Measurements from ENCODE around the gene THBS4. TPM values are rescaled to one million over a fixed set of nuclear protein-coding genes. Genes with fewer than 3 reads are reported as not detected.

Gene THBS4
- total and polyA plus RNA-seq, 4 donors: 0.08 to 0.28 (median 0.20) TPM

- DNase-seq (ENCODE audit: low spot score): no peak
- Histone ChIP-seq H3K9me3 (ENCODE audit: control insufficient read depth in 4 of 4, low read length in 3 of 4) (no peaks in the 10 kb centered on the region), H3K4me1 (ENCODE audit: control insufficient read depth in 4 of 4, insufficient read depth in 4 of 4, low read length in 3 of 4) (no peaks in the 10 kb centered on the region), H3K36me3 (ENCODE audit: control insufficient read depth in 4 of 4, insufficient read depth in 3 of 4, low read depth in 1 of 4, low read length in 3 of 4) (no peaks in the 10 kb centered on the region), H3K27me3 (ENCODE audit: control insufficient read depth in 4 of 4, insufficient read depth in 4 of 4, low read length in 3 of 4) (no peaks in the 10 kb centered on the region), H3K27ac (ENCODE audit: low read depth in 1 of 2, low read length in 2 of 2) (no peak overlapping the region), H3K4me3 (ENCODE audit: low read depth in 1 of 3, low read length in 3 of 3) (no peak overlapping the region), H3K9ac (ENCODE audit: low read depth in 1 of 2, low read length in 2 of 2) (no peak overlapping the region)
- 87% methylated on average over 4 of the region's 4 CpGs for WGBS
- TF ChIP-seq YY1 (IDR thresholded peaks at IDR 0.05) (no peak), HNF4A (conservative IDR thresholded peaks at IDR 0.05) (no peak), RAD21 (IDR thresholded peaks at IDR 0.05) (no peak), TAF1 (conservative IDR thresholded peaks at IDR 0.05) (no peak), FOXA2 (IDR thresholded peaks at IDR 0.05) (no peak), ZBTB33 (IDR thresholded peaks at IDR 0.05) (no peak), RXRA (IDR thresholded peaks at IDR 0.05) (no peak), FOXA1 (IDR thresholded peaks at IDR 0.05) (no peak), NR2F2 (IDR thresholded peaks at IDR 0.05) (no peak)
- TF ChIP-seq, protein P1, sequence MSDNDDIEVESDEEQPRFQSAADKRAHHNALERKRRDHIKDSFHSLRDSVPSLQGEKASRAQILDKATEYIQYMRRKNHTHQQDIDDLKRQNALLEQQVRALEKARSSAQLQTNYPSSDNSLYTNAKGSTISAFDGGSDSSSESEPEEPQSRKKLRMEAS (IDR thresholded peaks at IDR 0.05): no peak
- TF ChIP-seq, protein P2, sequence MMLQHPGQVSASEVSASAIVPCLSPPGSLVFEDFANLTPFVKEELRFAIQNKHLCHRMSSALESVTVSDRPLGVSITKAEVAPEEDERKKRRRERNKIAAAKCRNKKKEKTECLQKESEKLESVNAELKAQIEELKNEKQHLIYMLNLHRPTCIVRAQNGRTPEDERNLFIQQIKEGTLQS (IDR thresholded peaks at IDR 0.05): no peak
These were observed 33.6 kb downstream of the THBS4 start for GRCh38 chr5:80068775-80069174.

DNA sequence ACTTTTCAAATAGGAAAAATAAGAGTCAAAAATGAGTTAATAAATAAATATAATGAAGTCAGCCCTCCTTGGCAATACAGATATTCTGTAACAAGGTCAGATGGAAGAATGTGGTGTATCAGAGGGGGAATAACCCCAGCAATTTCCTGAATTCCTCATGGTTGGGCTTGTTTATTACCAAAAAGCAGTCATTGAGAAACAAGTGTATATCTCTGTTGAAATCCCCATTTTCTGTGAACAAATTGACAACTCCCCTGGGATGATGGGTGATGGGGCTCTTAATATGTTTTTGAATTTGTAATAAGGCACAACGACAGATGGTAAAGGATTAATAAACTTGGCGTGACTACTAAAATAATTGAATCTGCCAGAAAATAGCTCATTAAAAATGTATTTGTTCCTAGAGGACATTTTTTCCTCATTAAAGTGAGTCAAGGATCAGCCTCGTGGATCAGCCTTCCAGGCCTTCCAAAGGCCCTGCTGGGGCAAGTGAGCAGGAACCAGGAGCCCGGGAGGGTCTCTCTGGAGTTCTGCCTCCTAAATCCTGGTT lies 34.2 kb downstream of the THBS4 start:
- 77% methylated on average over 4 of the region's 4 CpGs for whole genome bisulfite sequencing
- Histone ChIP-seq H3K4me1 (ENCODE audit: control insufficient read depth in 4 of 4, insufficient read depth in 4 of 4, low read length in 3 of 4) (no peaks in the 10 kb centered on the region), H3K27me3 (ENCODE audit: control insufficient read depth in 4 of 4, insufficient read depth in 4 of 4, low read length in 3 of 4) (no peaks in the 10 kb centered on the region), H3K27ac (ENCODE audit: low read depth in 1 of 2, low read length in 2 of 2) (no peak overlapping the region), H3K36me3 (ENCODE audit: control insufficient read depth in 4 of 4, insufficient read depth in 3 of 4, low read depth in 1 of 4, low read length in 3 of 4) (no peaks in the 10 kb centered on the region), H3K9me3 (ENCODE audit: control insufficient read depth in 4 of 4, low read length in 3 of 4) (no peaks in the 10 kb centered on the region), H3K9ac (ENCODE audit: low read depth in 1 of 2, low read length in 2 of 2) (no peak overlapping the region), H3K4me3 (ENCODE audit: low read depth in 1 of 3, low read length in 3 of 3) (no peak overlapping the region)
- DNase-seq (ENCODE audit: low spot score): no peak
- TF ChIP-seq NR2F2 (IDR thresholded peaks at IDR 0.05) (no peak), HNF4A (conservative IDR thresholded peaks at IDR 0.05) (no peak), EGR1 (IDR thresholded peaks at IDR 0.05; ENCODE audit: low read depth in 2 of 2) (no peak), TAF1 (conservative IDR thresholded peaks at IDR 0.05) (no peak), FOXA2 (IDR thresholded peaks at IDR 0.05) (no peak), HNF4G (IDR thresholded peaks at IDR 0.05) (no peak), YY1 (IDR thresholded peaks at IDR 0.05) (no peak), ZBTB33 (IDR thresholded peaks at IDR 0.05) (no peak)

DNA sequence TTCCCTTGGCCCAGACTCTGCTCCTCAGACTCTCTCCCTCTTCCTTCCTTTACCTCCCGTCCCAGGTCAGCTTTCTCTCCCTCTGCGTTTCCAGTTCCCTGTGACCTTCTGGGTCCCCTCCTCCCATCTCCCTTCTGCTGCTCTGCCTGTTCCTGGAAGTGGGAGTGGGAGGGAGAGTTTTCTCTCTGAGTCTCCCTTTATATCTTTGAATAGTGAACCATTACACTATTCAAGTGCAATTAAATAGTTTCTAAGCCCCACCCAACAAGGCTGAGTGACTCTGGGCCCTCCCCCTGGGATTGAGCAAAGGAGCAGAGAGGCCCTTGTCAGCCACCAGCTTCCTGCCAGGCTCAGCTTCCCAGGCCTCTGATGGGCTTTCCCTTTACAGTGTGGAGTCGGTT lies 34.8 kb downstream of the THBS4 start:
- H3K27me3 ChIP-seq (ENCODE audit: control insufficient read depth in 4 of 4, insufficient read depth in 4 of 4, low read length in 3 of 4): no peaks in the 10 kb centered on the region
- 56% methylated on average over 3 of the region's 3 CpGs for WGBS
- no peak overlapping the region for H3K27ac ChIP-seq (ENCODE audit: low read depth in 1 of 2, low read length in 2 of 2)
- no peak overlapping the region for H3K4me3 ChIP-seq (ENCODE audit: low read depth in 1 of 3, low read length in 3 of 3)
- H3K4me1 ChIP-seq (ENCODE audit: control insufficient read depth in 4 of 4, insufficient read depth in 4 of 4, low read length in 3 of 4): no peaks in the 10 kb centered on the region
- TF ChIP-seq FOXA1 (IDR thresholded peaks at IDR 0.05) (no peak), NR2F2 (IDR thresholded peaks at IDR 0.05) (no peak), TAF1 (conservative IDR thresholded peaks at IDR 0.05) (no peak), RXRA (IDR thresholded peaks at IDR 0.05) (no peak), ZBTB33 (IDR thresholded peaks at IDR 0.05) (no peak), HNF4A (conservative IDR thresholded peaks at IDR 0.05) (no peak), YY1 (IDR thresholded peaks at IDR 0.05) (no peak), JUND (IDR thresholded peaks at IDR 0.05) (no peak), FOXA2 (IDR thresholded peaks at IDR 0.05) (no peak), RAD21 (IDR thresholded peaks at IDR 0.05) (no peak)
- TF ChIP-seq, protein P3, sequence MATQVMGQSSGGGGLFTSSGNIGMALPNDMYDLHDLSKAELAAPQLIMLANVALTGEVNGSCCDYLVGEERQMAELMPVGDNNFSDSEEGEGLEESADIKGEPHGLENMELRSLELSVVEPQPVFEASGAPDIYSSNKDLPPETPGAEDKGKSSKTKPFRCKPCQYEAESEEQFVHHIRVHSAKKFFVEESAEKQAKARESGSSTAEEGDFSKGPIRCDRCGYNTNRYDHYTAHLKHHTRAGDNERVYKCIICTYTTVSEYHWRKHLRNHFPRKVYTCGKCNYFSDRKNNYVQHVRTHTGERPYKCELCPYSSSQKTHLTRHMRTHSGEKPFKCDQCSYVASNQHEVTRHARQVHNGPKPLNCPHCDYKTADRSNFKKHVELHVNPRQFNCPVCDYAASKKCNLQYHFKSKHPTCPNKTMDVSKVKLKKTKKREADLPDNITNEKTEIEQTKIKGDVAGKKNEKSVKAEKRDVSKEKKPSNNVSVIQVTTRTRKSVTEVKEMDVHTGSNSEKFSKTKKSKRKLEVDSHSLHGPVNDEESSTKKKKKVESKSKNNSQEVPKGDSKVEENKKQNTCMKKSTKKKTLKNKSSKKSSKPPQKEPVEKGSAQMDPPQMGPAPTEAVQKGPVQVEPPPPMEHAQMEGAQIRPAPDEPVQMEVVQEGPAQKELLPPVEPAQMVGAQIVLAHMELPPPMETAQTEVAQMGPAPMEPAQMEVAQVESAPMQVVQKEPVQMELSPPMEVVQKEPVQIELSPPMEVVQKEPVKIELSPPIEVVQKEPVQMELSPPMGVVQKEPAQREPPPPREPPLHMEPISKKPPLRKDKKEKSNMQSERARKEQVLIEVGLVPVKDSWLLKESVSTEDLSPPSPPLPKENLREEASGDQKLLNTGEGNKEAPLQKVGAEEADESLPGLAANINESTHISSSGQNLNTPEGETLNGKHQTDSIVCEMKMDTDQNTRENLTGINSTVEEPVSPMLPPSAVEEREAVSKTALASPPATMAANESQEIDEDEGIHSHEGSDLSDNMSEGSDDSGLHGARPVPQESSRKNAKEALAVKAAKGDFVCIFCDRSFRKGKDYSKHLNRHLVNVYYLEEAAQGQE (IDR thresholded peaks at IDR 0.05): no peak
- no peaks in the 10 kb centered on the region for H3K36me3 ChIP-seq (ENCODE audit: control insufficient read depth in 4 of 4, insufficient read depth in 3 of 4, low read depth in 1 of 4, low read length in 3 of 4)
- H3K9ac ChIP-seq (ENCODE audit: low read depth in 1 of 2, low read length in 2 of 2): no peak overlapping the region
- no peaks in the 10 kb centered on the region for H3K9me3 ChIP-seq (ENCODE audit: control insufficient read depth in 4 of 4, low read length in 3 of 4)
- no peak for DNase-seq (ENCODE audit: low spot score)
